ENCODE measurements around the gene GLRA1.

GRCh38 chr5:151921916-151922315 is 2.7 kb downstream of the GLRA1 start:
- TF ChIP-seq CTCF (conservative IDR thresholded peaks at IDR 0.05) = no peak
- TF ChIP-seq ZFX (IDR thresholded peaks at IDR 0.05) = no peak
